Measurements from ENCODE around the gene ZNF324.

The ZNF324 gene

DNA sequence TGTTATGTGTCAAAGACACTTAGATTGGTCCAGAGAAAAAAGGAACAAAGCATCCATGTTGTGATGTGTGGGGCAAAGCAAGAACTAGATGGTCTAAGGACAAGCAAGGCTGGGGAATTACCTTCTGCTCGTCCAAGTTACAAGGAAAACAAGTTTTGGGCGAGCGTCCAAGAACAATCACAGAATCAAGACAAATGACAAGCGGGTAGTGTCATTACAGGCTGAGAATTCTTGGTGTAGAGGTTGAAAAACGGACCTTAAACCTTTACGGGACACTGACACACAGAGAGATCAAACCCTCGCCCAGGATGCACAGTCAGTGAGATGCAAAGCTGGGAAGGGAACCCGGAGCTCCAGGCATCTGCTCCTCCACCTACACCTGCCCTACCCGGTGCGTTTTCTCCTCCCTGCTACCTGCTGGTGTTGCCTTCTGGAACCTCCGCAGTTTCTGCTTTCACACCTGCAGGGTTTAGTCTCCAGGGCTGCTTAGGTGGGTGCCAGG lies 16.0 kb upstream of the ZNF324 start:
- no peak for DNase-seq (ENCODE audit: extremely low read depth, low read depth)
- TF ChIP-seq, protein P1, sequence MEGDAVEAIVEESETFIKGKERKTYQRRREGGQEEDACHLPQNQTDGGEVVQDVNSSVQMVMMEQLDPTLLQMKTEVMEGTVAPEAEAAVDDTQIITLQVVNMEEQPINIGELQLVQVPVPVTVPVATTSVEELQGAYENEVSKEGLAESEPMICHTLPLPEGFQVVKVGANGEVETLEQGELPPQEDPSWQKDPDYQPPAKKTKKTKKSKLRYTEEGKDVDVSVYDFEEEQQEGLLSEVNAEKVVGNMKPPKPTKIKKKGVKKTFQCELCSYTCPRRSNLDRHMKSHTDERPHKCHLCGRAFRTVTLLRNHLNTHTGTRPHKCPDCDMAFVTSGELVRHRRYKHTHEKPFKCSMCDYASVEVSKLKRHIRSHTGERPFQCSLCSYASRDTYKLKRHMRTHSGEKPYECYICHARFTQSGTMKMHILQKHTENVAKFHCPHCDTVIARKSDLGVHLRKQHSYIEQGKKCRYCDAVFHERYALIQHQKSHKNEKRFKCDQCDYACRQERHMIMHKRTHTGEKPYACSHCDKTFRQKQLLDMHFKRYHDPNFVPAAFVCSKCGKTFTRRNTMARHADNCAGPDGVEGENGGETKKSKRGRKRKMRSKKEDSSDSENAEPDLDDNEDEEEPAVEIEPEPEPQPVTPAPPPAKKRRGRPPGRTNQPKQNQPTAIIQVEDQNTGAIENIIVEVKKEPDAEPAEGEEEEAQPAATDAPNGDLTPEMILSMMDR (IDR thresholded peaks at IDR 0.05; ENCODE audit: low read depth, low read length) = no peak

DNA sequence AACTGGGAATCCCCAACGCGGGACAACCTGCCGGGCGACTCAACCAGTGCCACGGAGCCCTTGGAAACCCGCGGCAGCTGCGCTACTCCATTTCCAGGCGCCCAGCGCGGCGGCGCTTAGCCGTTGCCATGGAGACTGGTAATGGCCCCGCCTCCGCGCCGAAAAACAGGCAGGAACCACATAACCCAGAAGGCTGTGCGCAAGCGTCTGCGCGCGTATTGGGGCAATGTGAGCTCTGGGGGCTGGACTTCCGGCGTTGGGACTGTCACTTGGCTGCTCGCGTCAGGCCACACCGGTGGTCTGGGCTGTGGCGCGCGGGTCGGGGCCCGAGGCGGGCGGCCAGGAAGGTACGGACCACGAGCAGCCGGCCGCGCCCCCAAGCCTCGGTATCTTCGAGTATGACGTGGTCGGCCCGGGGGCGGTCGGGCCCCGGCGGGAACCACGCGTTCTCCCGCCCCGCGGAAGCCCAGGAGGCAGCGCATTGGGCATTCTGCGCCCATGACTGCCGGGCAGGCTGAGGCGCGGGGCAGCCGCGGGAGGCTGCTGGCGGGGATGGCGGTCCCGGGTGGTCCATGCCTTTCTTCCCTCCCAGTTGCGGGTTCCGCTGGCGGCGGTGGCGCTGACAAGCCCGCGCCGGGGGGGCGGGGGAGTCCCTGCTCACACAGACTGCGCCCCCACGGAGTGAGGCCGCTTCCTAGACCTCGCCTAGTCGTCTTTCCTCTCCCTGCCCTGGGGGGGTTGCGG lies 15.3 kb upstream of the ZNF324 start, which contains the start of gene ZNF324B:
TSS of gene ZNF324B (plus strand) at position 265 of the 744 bp plus-strand sequence. CDS start 2,080 bp downstream, outside the sequence.
- TF ChIP-seq, protein P1 (IDR thresholded peaks at IDR 0.05; ENCODE audit: low read depth, low read length) = no peak
- DNase-seq (ENCODE audit: extremely low read depth, low read depth) = peak; percentile 75

DNA sequence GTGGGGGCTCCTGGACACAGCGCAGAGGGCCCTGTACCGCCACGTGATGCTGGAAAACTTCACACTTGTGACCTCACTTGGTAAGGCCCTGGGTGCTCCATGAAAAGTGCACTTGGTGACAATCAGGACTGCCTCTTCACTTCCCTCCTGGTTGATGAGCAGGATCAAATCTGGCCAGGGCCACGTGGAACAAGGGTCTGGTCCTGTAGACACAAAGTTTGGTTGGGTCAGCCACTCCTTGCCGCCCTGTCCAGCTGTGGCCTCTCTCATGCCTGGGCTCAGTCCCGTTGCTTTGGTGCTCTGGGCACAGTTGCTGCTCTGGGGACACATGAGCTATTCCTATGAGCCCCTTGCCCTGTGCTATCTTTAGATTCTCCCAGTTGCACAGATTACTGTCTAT lies 13.1 kb upstream of the ZNF324 start:
- no peak for DNase-seq (ENCODE audit: extremely low read depth, low read depth)
- TF ChIP-seq, protein P1 (IDR thresholded peaks at IDR 0.05; ENCODE audit: low read depth, low read length) = no peak

DNA sequence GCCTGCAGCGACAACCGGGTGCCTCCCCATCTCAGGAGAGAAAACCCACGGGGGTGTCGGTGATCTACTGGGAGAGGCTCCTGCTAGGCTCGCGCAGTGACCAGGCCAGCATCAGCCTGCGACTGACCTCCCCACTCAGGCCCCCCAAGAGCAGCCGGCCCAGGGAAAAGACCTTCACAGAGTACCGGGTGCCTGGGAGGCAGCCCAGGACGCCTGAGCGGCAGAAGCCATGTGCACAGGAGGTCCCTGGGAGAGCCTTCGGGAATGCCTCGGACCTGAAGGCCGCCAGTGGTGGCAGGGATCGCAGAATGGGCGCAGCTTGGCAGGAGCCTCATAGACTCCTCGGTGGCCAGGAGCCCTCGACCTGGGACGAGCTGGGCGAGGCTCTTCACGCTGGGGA lies 11.6 kb upstream of the ZNF324 start:
- TF ChIP-seq, protein P1 (IDR thresholded peaks at IDR 0.05; ENCODE audit: low read depth, low read length) = no peak
- DNase-seq (ENCODE audit: extremely low read depth, low read depth) = no peak

DNA sequence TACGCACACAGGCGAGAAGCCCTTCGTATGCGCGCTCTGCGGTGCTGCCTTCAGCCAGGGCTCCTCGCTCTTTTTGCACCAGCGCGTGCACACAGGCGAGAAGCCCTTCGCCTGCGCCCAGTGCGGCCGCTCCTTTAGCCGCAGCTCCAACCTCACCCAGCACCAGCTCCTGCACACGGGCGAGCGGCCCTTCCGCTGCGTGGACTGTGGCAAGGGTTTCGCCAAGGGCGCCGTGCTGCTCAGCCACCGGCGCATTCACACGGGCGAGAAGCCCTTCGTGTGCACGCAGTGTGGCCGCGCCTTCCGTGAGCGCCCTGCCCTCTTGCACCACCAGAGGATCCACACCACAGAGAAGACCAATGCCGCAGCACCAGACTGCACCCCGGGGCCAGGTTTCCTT lies 10.8 kb upstream of the ZNF324 start:
- no peak for DNase-seq (ENCODE audit: extremely low read depth, low read depth)
- TF ChIP-seq, protein P1 (IDR thresholded peaks at IDR 0.05; ENCODE audit: low read depth, low read length) = no peak

DNA sequence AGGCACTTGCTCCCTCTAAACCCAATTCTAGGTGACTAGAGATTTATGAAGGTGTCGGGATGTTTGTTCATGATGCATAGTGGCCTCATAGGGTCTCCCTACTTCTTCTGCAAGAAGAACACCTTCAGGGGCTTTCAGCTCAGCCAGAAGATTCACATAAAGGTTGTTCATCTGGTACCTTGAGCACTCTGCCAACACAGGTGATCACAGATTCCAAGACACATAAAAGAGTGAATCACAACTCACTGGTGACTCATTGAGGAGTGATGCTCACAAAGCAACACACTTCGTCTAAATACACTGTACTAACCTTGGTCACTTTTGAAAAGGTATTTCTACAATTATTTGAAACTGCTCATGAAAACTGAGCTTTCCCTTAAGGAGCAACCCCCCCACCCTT lies 6.8 kb upstream of the ZNF324 start:
- TF ChIP-seq, protein P1 (IDR thresholded peaks at IDR 0.05; ENCODE audit: low read depth, low read length) = no peak
- DNase-seq (ENCODE audit: extremely low read depth, low read depth) = no peak

DNA sequence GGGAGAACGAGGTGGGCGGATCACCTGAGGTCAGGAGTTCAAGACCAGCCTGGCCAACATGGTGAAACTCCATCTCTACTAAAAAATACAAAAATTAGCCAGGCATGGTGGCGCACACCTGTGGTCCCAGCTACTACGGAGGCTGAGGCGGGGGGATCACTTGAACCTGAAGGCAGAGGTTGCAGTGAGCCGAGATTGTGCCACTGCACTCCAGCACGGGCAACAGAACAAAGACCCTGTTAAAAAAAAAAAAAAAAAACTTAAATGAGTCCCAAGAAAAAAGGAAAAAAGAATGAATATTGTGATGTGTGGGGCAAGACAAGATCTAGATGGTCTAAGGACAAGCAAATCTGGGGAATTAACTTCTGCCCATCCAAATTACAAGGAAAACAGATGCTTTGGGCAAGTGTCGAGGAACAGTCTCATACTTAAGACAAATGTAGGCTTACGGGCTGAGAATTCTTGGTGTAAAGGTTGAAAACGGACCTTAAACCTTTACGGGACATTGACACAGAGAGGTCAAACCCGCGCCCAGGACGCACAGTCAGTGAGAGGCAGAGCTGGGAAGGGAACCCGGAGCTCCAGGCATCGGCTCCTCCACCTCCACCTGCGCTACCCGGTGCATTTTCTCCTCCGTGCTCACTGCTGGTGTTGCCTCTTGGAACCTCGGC lies 656 bp upstream of the ZNF324 start:
- no peak for DNase-seq (ENCODE audit: extremely low read depth, low read depth)
- TF ChIP-seq, protein P1 (IDR thresholded peaks at IDR 0.05; ENCODE audit: low read depth, low read length) = no peak

Data from AG09319 (cell line).